Gastrocnemius medialis (tissue), 4 donors: ENCODE measurements around the gene BRAT1.
"Not testable (repeated sequence)": the region's sequence is repeated elsewhere in the genome, so short reads cannot be mapped to it uniquely, and the experiment has no call there.

ENCODE experiments used
- POLR2A ChIP-seq, 2 donors: fragments of 450-650 bp; IDR thresholded peaks; one replicate each; pipeline ENCODE4 v1.6.1; 2017; ENCODE audit warnings: antibody characterized with exemption in 2 of 2, mild to moderate bottlenecking in 2 of 2, moderate library complexity in 2 of 2
- TF ChIP-seq, protein P1 (sequence below), 5 experiments: fragments of 450-650 bp in 3 of 5; fragments of 200-600 bp in 2 of 5; sonication (generic) in 2 of 5; IDR thresholded peaks in 4 of 5; conservative IDR thresholded peaks in 1 of 5; 1 replicate in 4 of 5; 2 replicates in 1 of 5; pipeline ENCODE4 v1.5.1; 2016 to 2019; ENCODE audit warnings: antibody characterized with exemption in 5 of 5, mild to moderate bottlenecking in 3 of 5, moderate library complexity in 3 of 5

DNA sequence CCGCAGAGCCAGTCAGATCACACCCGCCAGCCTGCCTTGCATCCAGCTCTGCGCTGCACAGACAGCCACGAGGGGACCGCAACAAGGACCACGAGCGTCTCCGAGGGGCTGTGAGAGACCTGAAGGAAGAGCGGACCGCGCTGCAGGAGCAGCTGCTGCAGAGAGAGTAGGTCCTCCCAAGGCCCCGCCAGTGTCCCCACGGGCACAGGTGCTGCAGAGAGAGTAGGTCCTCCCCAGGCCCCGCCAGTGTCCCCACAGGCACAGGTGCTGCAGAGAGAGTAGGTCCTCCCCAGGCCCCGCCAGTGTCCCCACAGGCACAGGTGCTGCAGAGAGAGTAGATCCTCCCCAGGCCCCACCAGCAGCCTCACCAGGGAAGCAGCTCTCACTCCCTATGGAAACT is 34.6 kb upstream of the BRAT1 start:
- TF ChIP-seq, protein P1, sequence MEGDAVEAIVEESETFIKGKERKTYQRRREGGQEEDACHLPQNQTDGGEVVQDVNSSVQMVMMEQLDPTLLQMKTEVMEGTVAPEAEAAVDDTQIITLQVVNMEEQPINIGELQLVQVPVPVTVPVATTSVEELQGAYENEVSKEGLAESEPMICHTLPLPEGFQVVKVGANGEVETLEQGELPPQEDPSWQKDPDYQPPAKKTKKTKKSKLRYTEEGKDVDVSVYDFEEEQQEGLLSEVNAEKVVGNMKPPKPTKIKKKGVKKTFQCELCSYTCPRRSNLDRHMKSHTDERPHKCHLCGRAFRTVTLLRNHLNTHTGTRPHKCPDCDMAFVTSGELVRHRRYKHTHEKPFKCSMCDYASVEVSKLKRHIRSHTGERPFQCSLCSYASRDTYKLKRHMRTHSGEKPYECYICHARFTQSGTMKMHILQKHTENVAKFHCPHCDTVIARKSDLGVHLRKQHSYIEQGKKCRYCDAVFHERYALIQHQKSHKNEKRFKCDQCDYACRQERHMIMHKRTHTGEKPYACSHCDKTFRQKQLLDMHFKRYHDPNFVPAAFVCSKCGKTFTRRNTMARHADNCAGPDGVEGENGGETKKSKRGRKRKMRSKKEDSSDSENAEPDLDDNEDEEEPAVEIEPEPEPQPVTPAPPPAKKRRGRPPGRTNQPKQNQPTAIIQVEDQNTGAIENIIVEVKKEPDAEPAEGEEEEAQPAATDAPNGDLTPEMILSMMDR (IDR thresholded peaks at IDR 0.05 in 4 of 5, conservative IDR thresholded peaks at IDR 0.05 in 1 of 5): not testable (repeated sequence)
- not testable (repeated sequence) for TF ChIP-seq POLR2A (IDR thresholded peaks at IDR 0.05)
